Endothelial cell of umbilical vein (primary cell): ENCODE measurements around the gene ATP5PD. TPM values are rescaled to one million over a fixed set of nuclear protein-coding genes. Genes with fewer than 3 reads are reported as not detected.
A peak's percentile ranks its signal among the peaks of the same experiment; 100 is the strongest.

ENCODE experiments used
- BruUV-seq: library from RNA; stranded (reverse); fragments of 400-500 nt; replicated peaks from 2 replicates; lab custom pipeline; 2021; lab: Mats Ljungman, UMichigan
- CTCF ChIA-PET: fragments of 300-600, 350-600 bp; sonication (Branson Sonifier 250); formaldehyde crosslinking; loops from one replicate; lab custom pipeline; 2021; ENCODE audit warnings: antibody characterized with exemption, inconsistent platforms; lab: Charles Lee
- POLR2A ChIA-PET: fragments of 300-600, 350-600 bp; sonication (Branson Sonifier 250); formaldehyde crosslinking; loops from one replicate; lab custom pipeline; 2021; ENCODE audit warnings: antibody characterized with exemption, inconsistent platforms; lab: Charles Lee
- DNase-seq: peaks from one replicate; pipeline ENCODE4 v3.0.0-alpha.2; 2011; ENCODE audit warnings: low read depth, low spot score
- FAIRE-seq: peaks from 2 replicates; lab custom pipeline; 2011; peaks lifted over from hg19 to GRCh38; lab: Jason Lieb, UNC
- H2AFZ ChIP-seq: 2 replicates; pipeline ENCODE4 v1.6.0; 2012; ENCODE audit warnings: low read depth, low read length, control low read depth, inconsistent platforms
- H3K27ac ChIP-seq: 2 replicates; pipeline ENCODE4 v1.5.1; 2011; ENCODE audit warnings: low read depth, mild to moderate bottlenecking, control low read depth, low read length, moderate library complexity; ENCODE audit not compliant: insufficient read depth
- H3K27me3 ChIP-seq, 2 experiments: 2 replicates each; pipeline versions ENCODE4 v1.6.0 to v1.6.1; 2011; ENCODE audit warnings: low read length in 2 of 2, mixed read lengths in 1 of 2; ENCODE audit not compliant: control insufficient read depth in 2 of 2, insufficient read depth in 2 of 2
- H3K36me3 ChIP-seq, 2 experiments: 2 replicates in 1 of 2; 3 replicates in 1 of 2; pipeline ENCODE4 v1.5.1; 2011; ENCODE audit warnings: low read length in 2 of 2, mild to moderate bottlenecking in 1 of 2, moderate library complexity in 1 of 2; ENCODE audit not compliant: control insufficient read depth in 2 of 2, insufficient read depth in 2 of 2; ENCODE audit errors: extremely low read depth in 1 of 2
- H3K4me1 ChIP-seq: 3 replicates; pipeline ENCODE4 v1.5.1; 2011; ENCODE audit warnings: mild to moderate bottlenecking, low read length; ENCODE audit not compliant: control insufficient read depth, insufficient read depth; ENCODE audit errors: extremely low read depth
- H3K4me2 ChIP-seq: 2 replicates; pipeline ENCODE4 v1.6.1; 2011; ENCODE audit warnings: low read length, control low read depth, mixed read lengths; ENCODE audit not compliant: insufficient read depth
- H3K4me3 ChIP-seq, 3 experiments: fragments of 200-600 bp in 1 of 3; sonication (generic), shearing (Covaris generic) in 1 of 3; replicated peaks in 1 of 3; 2 replicates each; pipeline ENCODE4 v1.5.1; 2011 to 2016; ENCODE audit warnings: control low read depth in 3 of 3, low read length in 3 of 3, mild to moderate bottlenecking in 2 of 3, inconsistent platforms in 1 of 3, low read depth in 1 of 3, moderate library complexity in 1 of 3; ENCODE audit not compliant: insufficient read depth in 1 of 3
- H3K79me2 ChIP-seq: 2 replicates; pipeline ENCODE4 v1.6.0; 2012; ENCODE audit warnings: low read length, inconsistent platforms; ENCODE audit not compliant: control insufficient read depth, insufficient read depth
- H3K9ac ChIP-seq: replicated peaks from 2 replicates; pipeline ENCODE3; 2011; ENCODE audit warnings: low read length, control low read depth; ENCODE audit not compliant: insufficient read depth; ENCODE audit errors: extremely low read depth
- H3K9me1 ChIP-seq: replicated peaks from 3 replicates; pipeline ENCODE4 v1.6.0; 2011; ENCODE audit warnings: mild to moderate bottlenecking, low read length; ENCODE audit not compliant: control insufficient read depth, insufficient read depth; ENCODE audit errors: extremely low read depth
- H3K9me3 ChIP-seq: replicated peaks from 2 replicates; pipeline ENCODE4 v1.5.1; 2012; ENCODE audit warnings: low read length, inconsistent platforms; ENCODE audit not compliant: control insufficient read depth, insufficient read depth
- H4K20me1 ChIP-seq: replicated peaks from 2 replicates; pipeline ENCODE3; 2011; ENCODE audit warnings: mild to moderate bottlenecking, low read length; ENCODE audit not compliant: control insufficient read depth, insufficient read depth; ENCODE audit errors: extremely low read depth
- EZH2 ChIP-seq: IDR thresholded peaks from 2 replicates; pipeline ENCODE4 v1.6.1; 2012; ENCODE audit warnings: borderline replicate concordance, low read depth, mild to moderate bottlenecking, moderate library complexity, low read length, inconsistent platforms; ENCODE audit not compliant: severe bottlenecking
- FOS ChIP-seq: IDR thresholded peaks from 2 replicates; pipeline ENCODE4 v1.6.1; 2011; ENCODE audit warnings: mild to moderate bottlenecking, low read length, moderate library complexity, borderline replicate concordance; ENCODE audit not compliant: insufficient read depth
- GATA2 ChIP-seq: IDR thresholded peaks from 2 replicates; pipeline ENCODE4 v1.7.0; 2011; ENCODE audit warnings: low read depth, mild to moderate bottlenecking, moderate library complexity, mixed read lengths, low read length; ENCODE audit not compliant: insufficient read length, insufficient read depth
- JUN ChIP-seq: IDR thresholded peaks from 2 replicates; pipeline ENCODE4 v1.6.1; 2011; ENCODE audit warnings: borderline replicate concordance, low read depth; ENCODE audit not compliant: insufficient read length, insufficient read depth
- MYC ChIP-seq: IDR thresholded peaks from one replicate; pipeline ENCODE4 v1.6.1; 2011; ENCODE audit warnings: mild to moderate bottlenecking, low read depth, low read length
- POLR2A ChIP-seq: IDR thresholded peaks from 2 replicates; pipeline ENCODE4 v1.6.1; 2012; ENCODE audit warnings: low read depth, mild to moderate bottlenecking, control low read depth, low read length
- POLR2AphosphoS5 ChIP-seq: IDR thresholded peaks from 2 replicates; pipeline ENCODE4 v1.6.1; 2012; ENCODE audit warnings: low read depth, mild to moderate bottlenecking, control low read depth, low read length, moderate library complexity; ENCODE audit not compliant: insufficient read depth
- dilution Hi-C: fragments of 300-500 bp; cut with MboI; formaldehyde crosslinking; loops from one replicate; pipeline ENCODE4 v1.15.0; 2019; ENCODE audit warnings: low sequenced_read_pairs; ENCODE audit not compliant: extremely low pct_ligation_motif_present
- intact Hi-C: fragments of 100-400 bp; cut with micrococcal nuclease; formaldehyde crosslinking; loops from one replicate; pipeline ENCODE4 v1.10.0; 2022
- polyA plus RNA-seq, 4 experiments: library from polyadenylated mRNA; depleted of rRNA in 3 of 4; stranded (reverse) in 3 of 4; unstranded in 1 of 4; fragments of >200 nt; gene quantifications; 2 replicates each; pipeline versions ENCODE4 v1.2.1 to v1.2.3, GENCODE V29; 2011 to 2012; ENCODE audit warnings: missing spikeins in 1 of 4
- total RNA-seq: library from RNA; stranded (reverse); gene quantifications from 2 replicates; pipeline ENCODE4 v1.2.3, GENCODE V29; 2021
- TF ChIP-seq, protein P1 (sequence below): IDR thresholded peaks from 2 replicates; pipeline ENCODE4 v1.6.1; 2011; ENCODE audit not compliant: insufficient read depth, insufficient read length
- TF ChIP-seq, protein P2 (sequence below), 2 donors: IDR thresholded peaks; 1 replicate in 1 of 2; 2 replicates in 1 of 2; pipeline ENCODE4 v1.5.1; 2011; ENCODE audit warnings: low read length in 2 of 2, mild to moderate bottlenecking in 2 of 2, moderate library complexity in 2 of 2, control low read depth in 1 of 2, inconsistent platforms in 1 of 2, low read depth in 1 of 2; ENCODE audit not compliant: insufficient read depth in 1 of 2; ENCODE audit errors: extremely low read depth in 1 of 2

ATP5PD gene
- total and polyA plus RNA-seq, 2 donors (not counting 3 experiments of a cell fraction or from before 2014, with no cell fraction given) = 182 to 200 TPM

DNA sequence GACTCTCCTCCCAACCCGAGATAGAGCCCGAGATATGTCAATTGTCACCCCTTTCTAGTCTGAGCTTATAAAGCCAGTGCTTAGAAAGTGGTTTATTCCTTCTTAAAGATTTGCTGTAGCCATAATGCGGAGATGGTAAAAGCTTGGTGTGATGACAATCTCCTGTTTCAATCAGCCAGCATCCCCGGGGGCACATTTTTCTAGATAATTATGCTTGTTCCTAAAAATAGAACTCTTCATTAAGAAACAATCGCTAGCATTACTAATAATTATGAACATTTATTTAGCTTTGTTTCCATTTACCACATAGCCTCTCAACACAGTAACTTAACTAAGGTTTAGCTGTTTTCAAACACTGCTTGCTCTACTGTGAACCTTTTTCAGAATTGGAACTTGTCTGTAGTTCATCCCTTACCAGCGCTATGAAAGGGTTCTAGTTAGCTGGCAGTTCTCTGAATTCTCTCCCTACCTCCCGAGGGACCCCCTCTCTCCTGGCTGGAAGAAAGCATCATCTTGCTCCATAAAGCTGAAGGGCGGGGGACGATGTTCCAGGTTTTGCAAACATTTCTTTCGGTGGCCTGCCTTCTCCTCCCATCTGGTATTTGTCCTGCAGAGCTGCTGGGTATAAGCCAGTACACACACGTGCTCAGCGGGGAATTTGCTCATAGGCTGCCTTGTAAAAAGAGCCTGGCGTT lies 35.2 kb downstream of the ATP5PD start:
- FAIRE-seq = no peak
- dilution Hi-C loops = no loop called here

More for the DNA sequence above, 35.2 kb downstream of the ATP5PD start:
- Histone ChIP-seq H3K36me3 (no peaks in the 10 kb centered on the region), H3K9me1 (no peaks in the 10 kb centered on the region), H3K4me1 (peaks cover 16% of the 10 kb centered on the region), H3K4me2 (peak overlapping the region; percentile 74), H3K9ac (peak overlapping the region; percentile 83), H3K4me3 (peak overlapping the region in 2 of 3 experiments; percentile 14 to 51), H3K27ac (peak overlapping the region; percentile 67), H3K9me3 (no peaks in the 10 kb centered on the region), H3K27me3 (no peaks in the 10 kb centered on the region), H4K20me1 (no peaks in the 10 kb centered on the region), H2AFZ (peak overlapping the region; percentile 72), H3K79me2 (peaks cover 10% of the 10 kb centered on the region)
- TF ChIP-seq POLR2AphosphoS5 (no peak), FOS (no peak), GATA2 (no peak), POLR2A (no peak), MYC (no peak), JUN (no peak), EZH2 (no peak)
- TF ChIP-seq, protein P1, sequence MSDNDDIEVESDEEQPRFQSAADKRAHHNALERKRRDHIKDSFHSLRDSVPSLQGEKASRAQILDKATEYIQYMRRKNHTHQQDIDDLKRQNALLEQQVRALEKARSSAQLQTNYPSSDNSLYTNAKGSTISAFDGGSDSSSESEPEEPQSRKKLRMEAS = no peak
- TF ChIP-seq, protein P2, sequence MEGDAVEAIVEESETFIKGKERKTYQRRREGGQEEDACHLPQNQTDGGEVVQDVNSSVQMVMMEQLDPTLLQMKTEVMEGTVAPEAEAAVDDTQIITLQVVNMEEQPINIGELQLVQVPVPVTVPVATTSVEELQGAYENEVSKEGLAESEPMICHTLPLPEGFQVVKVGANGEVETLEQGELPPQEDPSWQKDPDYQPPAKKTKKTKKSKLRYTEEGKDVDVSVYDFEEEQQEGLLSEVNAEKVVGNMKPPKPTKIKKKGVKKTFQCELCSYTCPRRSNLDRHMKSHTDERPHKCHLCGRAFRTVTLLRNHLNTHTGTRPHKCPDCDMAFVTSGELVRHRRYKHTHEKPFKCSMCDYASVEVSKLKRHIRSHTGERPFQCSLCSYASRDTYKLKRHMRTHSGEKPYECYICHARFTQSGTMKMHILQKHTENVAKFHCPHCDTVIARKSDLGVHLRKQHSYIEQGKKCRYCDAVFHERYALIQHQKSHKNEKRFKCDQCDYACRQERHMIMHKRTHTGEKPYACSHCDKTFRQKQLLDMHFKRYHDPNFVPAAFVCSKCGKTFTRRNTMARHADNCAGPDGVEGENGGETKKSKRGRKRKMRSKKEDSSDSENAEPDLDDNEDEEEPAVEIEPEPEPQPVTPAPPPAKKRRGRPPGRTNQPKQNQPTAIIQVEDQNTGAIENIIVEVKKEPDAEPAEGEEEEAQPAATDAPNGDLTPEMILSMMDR (IDR thresholded peaks at IDR 0.05; ENCODE audit: extremely low read depth in 1 of 2, insufficient read depth in 1 of 2, low read depth in 1 of 2, low read length in 2 of 2) = no peak
- CTCF ChIA-PET = interaction anchor here (0.9 to 6.0 kb wide), 19 partner anchors 12 to 194 kb away, joined by 3 to 134 read pairs (median 6); partner anchors contain the start of genes CDR2L, HID1, NT5C and NUP85
- BruUV-seq = no TSS peak
- intact Hi-C loops = loop anchor here (1.0 kb wide), 3 partner anchors 22 to 50 kb away; no protein-coding TSS in a partner anchor
- peak; percentile 32 for DNase-seq
- POLR2A ChIA-PET = interaction anchor here (1.1 to 2.8 kb wide), 3 partner anchors 24 to 139 kb away, joined by 3 to 17 read pairs (median 10); partner anchors contain the start of genes CDR2L and FDXR
